ENCODE measurements around the gene BTNL8. TPM values are rescaled to one million over a fixed set of nuclear protein-coding genes. Genes with fewer than 3 reads are reported as not detected.

The BTNL8 gene
- total RNA-seq, 1 donor from 2014 or later, result 4.5 TPM

GRCh38 chr5:180853848-180854176 lies 45.1 kb upstream of the BTNL8 start:
- no peaks in the 10 kb centered on the region for H3K9me3 ChIP-seq
- intact Hi-C loops (cut with DNase I), result loop anchor here (10.0 kb wide), 1 partner anchor 59 kb away; no protein-coding TSS in a partner anchor
- H3K27me3 ChIP-seq, result no peaks in the 10 kb centered on the region
- no peak for ATAC-seq
- no peak for DNase-seq
- H3K36me3 ChIP-seq, result peaks cover 50% of the 10 kb centered on the region
- H3K4me3 ChIP-seq, result no peak overlapping the region
- H3K27ac ChIP-seq, result no peak overlapping the region
- H3K4me1 ChIP-seq, result no peaks in the 10 kb centered on the region
- TF ChIP-seq CTCF (IDR thresholded peaks at IDR 0.05), result no peak

GRCh38 chr5:180858586-180858985 lies 40.4 kb upstream of the BTNL8 start:
- no peak for DNase-seq
- no peak for TF ChIP-seq CTCF (IDR thresholded peaks at IDR 0.05)
- Histone ChIP-seq H3K27ac (no peak overlapping the region), H3K9me3 (no peaks in the 10 kb centered on the region), H3K27me3 (no peaks in the 10 kb centered on the region), H3K36me3 (peaks cover 18% of the 10 kb centered on the region), H3K4me1 (peaks cover 8% of the 10 kb centered on the region), H3K4me3 (no peak overlapping the region)
- no peak for ATAC-seq
- intact Hi-C loops (cut with DNase I), result loop anchor here (10.0 kb wide), 1 partner anchor 64 kb away; no protein-coding TSS in a partner anchor

- no peaks in the 10 kb centered on the region for H3K9me3 ChIP-seq
- intact Hi-C loops (cut with DNase I), result no loop called here
Observed at GRCh38 chr5:180860273-180860886, 38.6 kb upstream of the BTNL8 start.

GRCh38 chr5:180860887-180861822 lies 37.8 kb upstream of the BTNL8 start, which contains the start of gene ZFP62:
Gene ZFP62 (minus strand): TSS chr5:180861276. CDS start chr5:180861219, 57 bp downstream.
- Histone ChIP-seq H3K36me3 (no peaks in the 10 kb centered on the region), H3K9me3 (no peaks in the 10 kb centered on the region), H3K27me3 (no peaks in the 10 kb centered on the region), H3K27ac (peak within 1 kb of the TSS; percentile 87), H3K4me3 (peak within 1 kb of the TSS; percentile 96), H3K4me1 (peaks cover 8% of the 10 kb centered on the region)
- TF ChIP-seq CTCF (IDR thresholded peaks at IDR 0.05), result peak; percentile 12
- intact Hi-C loops (cut with DNase I), result no loop called here
- DNase-seq (peak; percentile 96), ATAC-seq (peak; percentile 97)

More at GRCh38 chr5:180860273-180860886, 38.6 kb upstream of the BTNL8 start:
- TF ChIP-seq CTCF (IDR thresholded peaks at IDR 0.05), result no peak
- ATAC-seq (peak; percentile 50), DNase-seq (no peak)
- Histone ChIP-seq H3K27me3 (no peaks in the 10 kb centered on the region), H3K4me3 (peak overlapping the region; percentile 96), H3K4me1 (peaks cover 8% of the 10 kb centered on the region), H3K36me3 (peaks cover 6% of the 10 kb centered on the region), H3K27ac (peak overlapping the region; percentile 87)

- intact Hi-C loops (cut with DNase I), result no loop called here
- H3K36me3 ChIP-seq, result no peaks in the 10 kb centered on the region
Observed at GRCh38 chr5:180862645-180863044, 36.3 kb upstream of the BTNL8 start.

More at GRCh38 chr5:180862645-180863044, 36.3 kb upstream of the BTNL8 start:
- DNase-seq, result no peak
- Histone ChIP-seq H3K4me1 (peaks cover 8% of the 10 kb centered on the region), H3K27me3 (no peaks in the 10 kb centered on the region), H3K4me3 (no peak overlapping the region), H3K9me3 (no peaks in the 10 kb centered on the region), H3K27ac (no peak overlapping the region)
- TF ChIP-seq CTCF (IDR thresholded peaks at IDR 0.05), result no peak
- no peak for ATAC-seq
